Large intestine (tissue), 3 donors: Measurements from ENCODE around the gene CFHR1. TPM values are rescaled to one million over a fixed set of nuclear protein-coding genes. Genes with fewer than 3 reads are reported as not detected.

Experiments
- DNase-seq, 2 donors: peaks; one replicate each; pipeline versions ENCODE4 v3.0.0 to v3.0.0-alpha.2; 2013
- H3K27ac ChIP-seq: one replicate; pipeline ENCODE4 v1.5.1; 2013; ENCODE audit warnings: low read length
- H3K27me3 ChIP-seq: 2 replicates; pipeline ENCODE4 v1.6.1; 2013; ENCODE audit warnings: low read length; ENCODE audit not compliant: control insufficient read depth, insufficient read depth
- H3K36me3 ChIP-seq: 2 replicates; pipeline ENCODE4 v1.6.1; 2013; ENCODE audit warnings: low read length; ENCODE audit not compliant: control insufficient read depth, insufficient read depth
- H3K4me1 ChIP-seq: one replicate; pipeline ENCODE4 v1.6.1; 2013; ENCODE audit warnings: low read length; ENCODE audit not compliant: control insufficient read depth, insufficient read depth
- H3K4me3 ChIP-seq: one replicate; pipeline ENCODE4 v1.5.1; 2013; ENCODE audit warnings: low read length
- H3K9me3 ChIP-seq: one replicate; pipeline ENCODE4 v1.6.1; 2013; ENCODE audit warnings: mild to moderate bottlenecking, low read depth, low read length, moderate library complexity; ENCODE audit not compliant: control insufficient read depth
- WGBS: methylation state at CpG from one replicate; pipeline ENCODE4 v1.1.5; 2013; ENCODE audit warnings: low lambda C conversion rate; ENCODE audit not compliant: insufficient coverage; 5-methylcytosine and 5-hydroxymethylcytosine counted together
- polyA plus RNA-seq: library from polyadenylated mRNA; unstranded; fragments of 120-200 nt; gene quantifications from one replicate; pipeline ENCODE4 v1.2.1, GENCODE V29; 2013

Gene CFHR1
- polyA plus RNA-seq, 1 donor: 0.16 TPM

- WGBS: no CpG with 5 or more reads among the region's 4 CpGs
Measured at GRCh38 chr1:196873385-196873784, 53.9 kb downstream of the CFHR1 start.

GRCh38 chr1:196875935-196876334 is 56.4 kb downstream of the CFHR1 start:
- DNase-seq: no peak
- 100% methylated on average over 1 of the region's 3 CpGs for WGBS
- no peaks in the 10 kb centered on the region for H3K36me3 ChIP-seq
- peaks cover 5% of the 10 kb centered on the region for H3K27me3 ChIP-seq
- H3K4me3 ChIP-seq: no peak overlapping the region
- H3K27ac ChIP-seq: no peak overlapping the region
- H3K9me3 ChIP-seq: no peaks in the 10 kb centered on the region
- H3K4me1 ChIP-seq: no peaks in the 10 kb centered on the region

More at GRCh38 chr1:196873385-196873784, 53.9 kb downstream of the CFHR1 start:
- H3K4me3 ChIP-seq: no peak overlapping the region
- no peaks in the 10 kb centered on the region for H3K36me3 ChIP-seq
- no peak for DNase-seq
- no peak overlapping the region for H3K27ac ChIP-seq
- H3K27me3 ChIP-seq: peaks cover 5% of the 10 kb centered on the region
- H3K4me1 ChIP-seq: no peaks in the 10 kb centered on the region
- H3K9me3 ChIP-seq: no peaks in the 10 kb centered on the region

- H3K9me3 ChIP-seq: no peaks in the 10 kb centered on the region
- peaks cover 5% of the 10 kb centered on the region for H3K27me3 ChIP-seq
- no peaks in the 10 kb centered on the region for H3K4me1 ChIP-seq
- WGBS: no CpG with 5 or more reads among the region's 29 CpGs
- no peaks in the 10 kb centered on the region for H3K36me3 ChIP-seq
- H3K27ac ChIP-seq: no peak overlapping the region
- no peak overlapping the region for H3K4me3 ChIP-seq
- DNase-seq: no peak
Measured at GRCh38 chr1:196877964-196878363, 58.4 kb downstream of the CFHR1 start.

Other genes with a start within 250 kb of the CFHR1 start
- gene KCNT2, start 211.3 kb upstream of the CFHR1 start, polyA plus RNA-seq: 3.5 TPM
- gene CFH, start 167.7 kb upstream of the CFHR1 start, polyA plus RNA-seq: 16.4 TPM
- gene CFHR3, start 44.9 kb upstream of the CFHR1 start, polyA plus RNA-seq: 0.04 TPM
- not detected for gene CFHR4, start 68.3 kb downstream of the CFHR1 start, polyA plus RNA-seq
- not detected for gene CFHR2, start 124.0 kb downstream of the CFHR1 start, polyA plus RNA-seq
- gene CFHR5, start 157.8 kb downstream of the CFHR1 start, polyA plus RNA-seq: not detected
- gene F13B, start 247.5 kb downstream of the CFHR1 start, polyA plus RNA-seq: 28.9 TPM